BLaER1 treated with 17β-estradiol and CSF1 and Interleukin-3, amounts not matched to agents 10 nM and 100 nM (cell line): ENCODE measurements around the gene PCID2.

Source experiments
- H3K27ac ChIP-seq, 11 experiments: shearing (Covaris generic); formaldehyde crosslinking; 2 replicates each; pipeline ENCODE4 v1.8.1; 2022
- H3K27me3 ChIP-seq, 11 experiments: shearing (Covaris generic); formaldehyde crosslinking; 2 replicates each; pipeline ENCODE4 v1.8.1; 2022
- H3K36me3 ChIP-seq, 11 experiments: shearing (Covaris generic); formaldehyde crosslinking; 2 replicates each; pipeline ENCODE4 v1.8.1; 2022
- H3K4me1 ChIP-seq, 10 experiments: shearing (Covaris generic); formaldehyde crosslinking; 2 replicates each; pipeline ENCODE4 v1.8.1; 2022
- H3K4me2 ChIP-seq, 11 experiments: shearing (Covaris generic); formaldehyde crosslinking; 2 replicates each; pipeline ENCODE4 v1.8.1; 2022
- H3K4me3 ChIP-seq, 10 experiments: shearing (Covaris generic); formaldehyde crosslinking; 2 replicates each; pipeline ENCODE4 v1.8.1; 2022
- H3K9ac ChIP-seq, 11 experiments: shearing (Covaris generic); formaldehyde crosslinking; 2 replicates each; pipeline ENCODE4 v1.8.1; 2022
- H3K9me3 ChIP-seq, 11 experiments: shearing (Covaris generic); formaldehyde crosslinking; replicated peaks in 1 of 11; 2 replicates each; pipeline ENCODE4 v1.8.1; 2022
- H4K20me1 ChIP-seq, 11 experiments: shearing (Covaris generic); formaldehyde crosslinking; 2 replicates each; pipeline ENCODE4 v1.8.1; 2022
- Cebpa-rat ChIP-seq, 11 experiments: shearing (Covaris generic); IDR thresholded peaks; 2 replicates each; pipeline ENCODE4 v1.8.1; 2022

PCID2 gene

DNA sequence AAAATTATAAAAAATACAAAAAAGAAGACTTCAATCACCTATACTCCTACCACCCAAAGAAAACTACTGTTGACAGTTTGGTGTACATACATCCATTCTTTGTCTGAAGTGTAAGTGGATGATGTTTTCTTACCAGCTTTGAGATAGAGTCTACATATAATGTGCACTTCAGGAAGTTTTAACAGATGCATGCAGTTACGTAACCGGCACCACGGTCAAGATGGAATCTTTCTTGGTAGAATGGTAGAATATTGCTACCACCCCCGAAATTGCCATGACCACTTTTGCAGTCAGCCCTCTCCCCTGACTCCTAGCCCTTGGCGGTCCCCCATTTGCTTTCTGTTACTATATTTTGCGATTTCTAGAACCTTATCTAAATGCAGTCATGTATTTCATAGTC lies 2.4 kb upstream of the PCID2 start:
- peaks cover 49 to 74% (median 67%) of the 10 kb centered on the region in 11 experiments for H4K20me1 ChIP-seq
- H3K27ac ChIP-seq: peak overlapping the region in 5 of 11 experiments; percentile 97 to 99 (median 98); a peak in 7 of 22 replicates
- peak overlapping the region; percentile 95 to 99 (median 98); a peak in 20 of 22 replicates for H3K9ac ChIP-seq
- 0 out of 22 replicates have a peak, but pooled peaks cover 0 to 3% (median 0%) of the 10 kb centered on the region in 11 experiments for H3K9me3 ChIP-seq
- no peaks in the 10 kb centered on the region for H3K27me3 ChIP-seq
- peaks cover 28 to 55% (median 49%) of the 10 kb centered on the region in 11 experiments for H3K36me3 ChIP-seq
- peak overlapping the region; percentile 76 to 92 (median 86); a peak in 19 of 20 replicates for H3K4me3 ChIP-seq
- H3K4me2 ChIP-seq: peak overlapping the region; percentile 79 to 96 (median 90)
- peaks cover 34 to 73% (median 52%) of the 10 kb centered on the region in 10 experiments for H3K4me1 ChIP-seq
- TF ChIP-seq Cebpa-rat (IDR thresholded peaks at IDR 0.05): no peak

GRCh38 chr13:113209759-113210421 lies 1.4 kb upstream of the PCID2 start:
- Histone ChIP-seq H3K9ac (peak overlapping the region; percentile 95 to 99 (median 98)), H3K27me3 (no peaks in the 10 kb centered on the region), H3K36me3 (peaks cover 28 to 64% (median 56%) of the 10 kb centered on the region in 11 experiments), H3K9me3 (0 out of 22 replicates have a peak, but pooled peaks cover 0 to 3% (median 0%) of the 10 kb centered on the region in 11 experiments), H3K4me2 (peak overlapping the region; percentile 79 to 96 (median 90)), H3K4me1 (peaks cover 34 to 72% (median 52%) of the 10 kb centered on the region in 10 experiments), H3K4me3 (peak overlapping the region; percentile 76 to 92 (median 86)), H3K27ac (peak overlapping the region; percentile 96 to 99 (median 98)), H4K20me1 (peaks cover 47 to 74% (median 65%) of the 10 kb centered on the region in 11 experiments)
- no peak for TF ChIP-seq Cebpa-rat (IDR thresholded peaks at IDR 0.05)

GRCh38 chr13:113209336-113209758 lies 878 bp upstream of the PCID2 start, which contains the start of gene CUL4A:
CUL4A (plus strand) TSS chr13:113209613; CDS start chr13:113209628, 15 bp downstream.
- Histone ChIP-seq H3K9me3 (0 out of 22 replicates have a peak, but pooled peaks cover 0 to 3% (median 0%) of the 10 kb centered on the region in 11 experiments), H4K20me1 (peaks cover 47 to 74% (median 65%) of the 10 kb centered on the region in 11 experiments), H3K27me3 (no peaks in the 10 kb centered on the region), H3K9ac (peak within 1 kb of the TSS; percentile 95 to 99 (median 98)), H3K4me2 (peak within 1 kb of the TSS; percentile 85 to 96 (median 93)), H3K4me1 (peaks cover 35 to 72% (median 52%) of the 10 kb centered on the region in 10 experiments), H3K4me3 (peak within 1 kb of the TSS; percentile 76 to 92 (median 86)), H3K27ac (peak within 1 kb of the TSS; percentile 96 to 99 (median 98)), H3K36me3 (peaks cover 33 to 64% (median 57%) of the 10 kb centered on the region in 11 experiments)
- no peak for TF ChIP-seq Cebpa-rat (IDR thresholded peaks at IDR 0.05)

DNA sequence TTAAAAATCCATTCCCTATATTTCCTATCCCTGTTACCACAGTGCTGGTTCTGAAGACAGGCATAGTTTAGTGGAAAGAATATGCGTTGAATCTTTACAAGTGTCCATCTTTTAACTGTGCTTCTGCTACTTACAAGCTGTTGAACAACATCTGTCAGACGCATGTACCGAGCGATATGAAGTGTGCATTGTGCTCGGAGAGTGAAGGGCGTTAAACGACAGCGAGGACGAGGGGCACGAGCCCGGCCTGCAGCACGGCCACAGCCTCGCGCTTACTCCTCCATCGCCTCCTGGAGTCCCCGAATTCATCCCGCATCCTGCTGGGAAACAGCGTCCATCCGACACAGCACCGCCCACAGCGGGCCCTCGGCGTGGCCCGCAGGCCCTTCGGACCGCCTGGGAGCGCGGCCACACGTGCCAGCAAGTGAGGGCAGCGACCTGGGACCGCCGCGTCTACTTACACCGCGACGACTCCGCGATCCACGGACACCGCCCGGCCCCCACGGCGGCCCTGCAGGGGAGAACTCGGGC lies 514 bp downstream of the PCID2 start:
- Histone ChIP-seq H3K9me3 (0 out of 22 replicates have a peak, but pooled peaks cover 0 to 3% (median 0%) of the 10 kb centered on the region in 11 experiments), H3K4me1 (peaks cover 49 to 72% (median 65%) of the 10 kb centered on the region in 10 experiments), H3K4me3 (peak overlapping the region; percentile 76 to 92 (median 86)), H3K27me3 (no peaks in the 10 kb centered on the region), H3K27ac (peak overlapping the region; percentile 96 to 99 (median 98)), H4K20me1 (peaks cover 47 to 74% (median 65%) of the 10 kb centered on the region in 11 experiments), H3K4me2 (peak overlapping the region; percentile 85 to 96 (median 93)), H3K36me3 (peaks cover 31 to 62% (median 58%) of the 10 kb centered on the region in 11 experiments), H3K9ac (peak overlapping the region; percentile 95 to 99 (median 98))
- no peak for TF ChIP-seq Cebpa-rat (IDR thresholded peaks at IDR 0.05)

- H3K9me3 ChIP-seq: 0 out of 22 replicates have a peak, but pooled peaks cover 0 to 3% (median 0%) of the 10 kb centered on the region in 11 experiments
- peak overlapping the region; percentile 95 to 99 (median 98) for H3K9ac ChIP-seq
- H4K20me1 ChIP-seq: peaks cover 45 to 74% (median 65%) of the 10 kb centered on the region in 11 experiments
- H3K27ac ChIP-seq: peak overlapping the region in 10 of 11 experiments; percentile 96 to 99 (median 98); a peak in 20 of 22 replicates
- peak overlapping the region; percentile 76 to 92 (median 86) for H3K4me3 ChIP-seq
- H3K4me1 ChIP-seq: peaks cover 50 to 72% (median 62%) of the 10 kb centered on the region in 10 experiments
- H3K27me3 ChIP-seq: no peaks in the 10 kb centered on the region
- no peak for TF ChIP-seq Cebpa-rat (IDR thresholded peaks at IDR 0.05)
- peaks cover 27 to 62% (median 55%) of the 10 kb centered on the region in 11 experiments for H3K36me3 ChIP-seq
- peak overlapping the region; percentile 85 to 96 (median 93) for H3K4me2 ChIP-seq
Observed at GRCh38 chr13:113207460-113207859, 1.0 kb downstream of the PCID2 start.

DNA sequence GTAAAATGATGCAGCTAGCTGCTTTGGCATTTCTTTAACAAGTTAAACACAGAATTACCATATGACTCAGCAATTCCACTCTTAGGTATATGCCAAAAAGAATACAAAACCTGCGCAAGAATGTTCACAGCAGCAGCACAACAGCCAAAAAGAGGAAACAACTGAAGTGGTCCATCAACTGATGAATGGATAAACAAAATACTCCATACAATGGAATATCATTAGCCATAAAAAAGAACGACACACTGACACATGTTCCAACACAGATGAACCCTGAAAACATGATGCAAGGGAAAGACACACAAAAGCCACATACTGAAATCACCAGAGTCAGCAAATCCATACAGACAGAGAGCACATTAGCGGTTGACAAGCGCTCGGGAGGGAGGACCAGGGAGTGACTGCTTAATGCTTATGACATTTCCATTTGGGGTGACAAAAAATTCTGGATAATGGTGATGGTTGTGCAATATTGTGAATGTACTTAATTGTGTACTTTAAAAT lies 3.0 kb downstream of the PCID2 start:
- no peak overlapping the region for H3K4me3 ChIP-seq
- H3K4me2 ChIP-seq: peak overlapping the region in 6 of 11 experiments; percentile 85 to 96 (median 91); a peak in 5 of 22 replicates
- peaks cover 16 to 53% (median 46%) of the 10 kb centered on the region in 11 experiments; a peak in 21 of 22 replicates for H3K36me3 ChIP-seq
- no peaks in the 10 kb centered on the region for H3K27me3 ChIP-seq
- 0 out of 22 replicates have a peak, but pooled peaks of 1 of the 11 experiments have one; percentile 16 for TF ChIP-seq Cebpa-rat (IDR thresholded peaks at IDR 0.05)
- H3K4me1 ChIP-seq: peaks cover 38 to 60% (median 46%) of the 10 kb centered on the region in 10 experiments
- no peaks in the 10 kb centered on the region for H3K9me3 ChIP-seq
- H3K27ac ChIP-seq: no peak overlapping the region
- no peak overlapping the region for H3K9ac ChIP-seq
- peaks cover 44 to 73% (median 63%) of the 10 kb centered on the region in 11 experiments for H4K20me1 ChIP-seq

- no peaks in the 10 kb centered on the region for H3K27me3 ChIP-seq
- peak overlapping the region in 2 of 11 experiments; percentile 11 to 17; a peak in 2 of 22 replicates for H3K27ac ChIP-seq
- H3K4me3 ChIP-seq: no peak overlapping the region
- H3K9ac ChIP-seq: 0 out of 22 replicates have a peak overlapping the region, but pooled peaks of 1 of the 11 experiments have one; percentile 2
- H3K9me3 ChIP-seq: no peaks in the 10 kb centered on the region
- H3K4me1 ChIP-seq: peaks cover 34 to 60% (median 46%) of the 10 kb centered on the region in 10 experiments
- peaks cover 54 to 81% (median 72%) of the 10 kb centered on the region in 11 experiments for H4K20me1 ChIP-seq
- no peak for TF ChIP-seq Cebpa-rat (IDR thresholded peaks at IDR 0.05)
- H3K36me3 ChIP-seq: peaks cover 26 to 65% (median 58%) of the 10 kb centered on the region in 11 experiments
- peak overlapping the region in 10 of 11 experiments; percentile 0 to 93 (median 12); a peak in 8 of 22 replicates for H3K4me2 ChIP-seq
Observed at GRCh38 chr13:113204378-113204734, 4.1 kb downstream of the PCID2 start.
